GM12891 (cell line): ENCODE measurements around the gene ZNF317.

Experiments used
- PAX5 ChIP-seq: IDR thresholded peaks from 2 replicates; pipeline ENCODE4 v1.6.1; 2011; ENCODE audit warnings: low read length, moderate library complexity, mild to moderate bottlenecking; ENCODE audit not compliant: insufficient read depth, severe bottlenecking
- POLR2A ChIP-seq: IDR thresholded peaks from 2 replicates; pipeline ENCODE4 v1.6.1; 2011; ENCODE audit warnings: low read depth, low read length, control low read depth
- POLR2AphosphoS5 ChIP-seq: IDR thresholded peaks from 2 replicates; pipeline ENCODE4 v1.6.1; 2011; ENCODE audit warnings: low read depth, low read length, control low read depth
- TAF1 ChIP-seq: IDR thresholded peaks from 2 replicates; pipeline ENCODE4 v1.6.1; 2011; ENCODE audit warnings: low read depth, low read length, control low read depth

- TF ChIP-seq PAX5 (no peak), POLR2AphosphoS5 (no peak), POLR2A (no peak), TAF1 (no peak)
Measured at GRCh38 chr19:9171393-9171991, 31.3 kb downstream of the ZNF317 start.
